Mesenchymal stem cell (in vitro differentiated cells and primary cell): ENCODE measurements around the gene RALGAPA2.

ENCODE experiments used
- DNase-seq: peaks from one replicate; pipeline ENCODE4 v3.0.0-alpha.2; 2013
- H2AFZ ChIP-seq: one replicate; pipeline ENCODE4 v1.6.1; 2013; ENCODE audit warnings: low read depth, mild to moderate bottlenecking, control low read depth, inconsistent platforms, low read length, moderate library complexity
- H2AK5ac ChIP-seq: 2 replicates; pipeline ENCODE4 v1.6.1; 2013; ENCODE audit warnings: low read length, moderate library complexity, mild to moderate bottlenecking, inconsistent platforms; ENCODE audit not compliant: severe bottlenecking
- H2BK120ac ChIP-seq: one replicate; pipeline ENCODE4 v1.6.1; 2013; ENCODE audit warnings: low read depth, mild to moderate bottlenecking, inconsistent platforms, low read length, moderate library complexity
- H2BK12ac ChIP-seq, 2 experiments: one replicate each; pipeline ENCODE4 v1.6.1; 2013; ENCODE audit warnings: inconsistent platforms in 2 of 2, low read length in 2 of 2, mild to moderate bottlenecking in 2 of 2, moderate library complexity in 2 of 2, control low read depth in 1 of 2
- H2BK15ac ChIP-seq: one replicate; pipeline ENCODE4 v1.6.1; 2013; ENCODE audit warnings: mild to moderate bottlenecking, low read depth, inconsistent platforms; ENCODE audit not compliant: poor library complexity, severe bottlenecking
- H2BK5ac ChIP-seq: 2 replicates; pipeline ENCODE4 v1.6.1; 2013; ENCODE audit warnings: low read depth, mild to moderate bottlenecking, low read length, control low read depth, inconsistent platforms; ENCODE audit not compliant: poor library complexity, severe bottlenecking
- H3K14ac ChIP-seq, 2 experiments: one replicate each; pipeline ENCODE4 v1.6.1; 2013; ENCODE audit warnings: inconsistent platforms in 2 of 2, low read length in 2 of 2, control low read depth in 1 of 2, mild to moderate bottlenecking in 1 of 2, moderate library complexity in 1 of 2
- H3K18ac ChIP-seq, 2 experiments: one replicate each; pipeline ENCODE4 v1.6.1; 2013; ENCODE audit warnings: inconsistent platforms in 2 of 2, low read length in 2 of 2, control low read depth in 1 of 2, low read depth in 1 of 2, mild to moderate bottlenecking in 1 of 2
- H3K23ac ChIP-seq, 2 experiments: one replicate each; pipeline ENCODE4 v1.6.1; 2013; ENCODE audit warnings: inconsistent platforms in 2 of 2, low read length in 2 of 2, mild to moderate bottlenecking in 2 of 2, moderate library complexity in 2 of 2, control low read depth in 1 of 2
- H3K27ac ChIP-seq: 2 replicates; pipeline ENCODE4 v1.5.1; 2013; ENCODE audit warnings: mild to moderate bottlenecking, moderate library complexity, low read length, control low read depth, inconsistent platforms; ENCODE audit not compliant: poor library complexity, severe bottlenecking
- H3K27me3 ChIP-seq, 2 experiments: 2 replicates each; pipeline versions ENCODE4 v1.6.1 to v1.7.0; 2013; ENCODE audit warnings: low read length in 2 of 2, mild to moderate bottlenecking in 2 of 2, moderate library complexity in 2 of 2, control low read depth in 1 of 2, inconsistent platforms in 1 of 2; ENCODE audit not compliant: control insufficient read depth in 1 of 2, insufficient read depth in 1 of 2
- H3K36me3 ChIP-seq, 2 experiments: 2 replicates each; pipeline versions ENCODE4 v1.6.1 to v1.7.0; 2013; ENCODE audit warnings: low read length in 2 of 2, control low read depth in 1 of 2, inconsistent platforms in 1 of 2, low read depth in 1 of 2, mild to moderate bottlenecking in 1 of 2; ENCODE audit not compliant: insufficient read depth in 2 of 2, control insufficient read depth in 1 of 2
- H3K4ac ChIP-seq, 2 experiments: one replicate each; pipeline ENCODE4 v1.6.1; 2013; ENCODE audit warnings: inconsistent platforms in 2 of 2, low read length in 2 of 2, mild to moderate bottlenecking in 2 of 2, moderate library complexity in 2 of 2, control low read depth in 1 of 2, low read depth in 1 of 2
- H3K4me1 ChIP-seq: 2 replicates; pipeline ENCODE4 v1.6.1; 2013; ENCODE audit warnings: low read depth, low read length, control low read depth; ENCODE audit not compliant: control insufficient read depth, insufficient read depth
- H3K4me2 ChIP-seq: 2 replicates; pipeline ENCODE4 v1.6.1; 2013; ENCODE audit warnings: low read length, mild to moderate bottlenecking, inconsistent platforms; ENCODE audit not compliant: poor library complexity, severe bottlenecking
- H3K4me3 ChIP-seq, 2 experiments: 2 replicates each; pipeline versions ENCODE4 v1.5.1 to v1.7.0; 2013; ENCODE audit warnings: low read length in 2 of 2, mild to moderate bottlenecking in 2 of 2, control low read depth in 1 of 2, low read depth in 1 of 2; ENCODE audit not compliant: insufficient read depth in 1 of 2
- H3K79me1 ChIP-seq: replicated peaks from 2 replicates; pipeline ENCODE4 v1.6.1; 2013; ENCODE audit warnings: mild to moderate bottlenecking, control low read depth, low read length, inconsistent platforms; ENCODE audit not compliant: poor library complexity, severe bottlenecking
- H3K9ac ChIP-seq: 2 replicates; pipeline ENCODE4 v1.7.0; 2013; ENCODE audit warnings: mild to moderate bottlenecking, low read length, moderate library complexity
- H3K9me3 ChIP-seq: 2 replicates; pipeline ENCODE4 v1.7.0; 2013; ENCODE audit warnings: mild to moderate bottlenecking, low read length; ENCODE audit not compliant: control insufficient read depth
- H4K8ac ChIP-seq: one replicate; pipeline ENCODE4 v1.6.1; 2013; ENCODE audit warnings: inconsistent platforms, mild to moderate bottlenecking, low read length, moderate library complexity
- H4K91ac ChIP-seq: one replicate; pipeline ENCODE4 v1.6.1; 2013; ENCODE audit warnings: mild to moderate bottlenecking, low read length, inconsistent platforms
- WGBS: methylation state at CpG from one replicate; pipeline ENCODE4 v1.1.7; 2013; ENCODE audit warnings: mixed read lengths; 5-methylcytosine and 5-hydroxymethylcytosine counted together

Gene RALGAPA2

GRCh38 chr20:20706285-20706684 is 6.2 kb downstream of the RALGAPA2 start:
- Histone ChIP-seq H3K4me2 (no peak overlapping the region), H3K36me3 (no peaks in the 10 kb centered on the region), H3K27me3 (no peaks in the 10 kb centered on the region), H3K9me3 (no peaks in the 10 kb centered on the region), H2BK5ac (no peak overlapping the region), H3K14ac (no peak overlapping the region), H3K79me1 (peaks cover 16% of the 10 kb centered on the region), H4K8ac (no peak overlapping the region), H3K9ac (no peak overlapping the region), H3K4ac (no peak overlapping the region), H2AK5ac (no peak overlapping the region), H3K23ac (no peak overlapping the region), H4K91ac (no peak overlapping the region), H3K27ac (no peak overlapping the region), H3K18ac (no peak overlapping the region), H2AFZ (no peak overlapping the region), H2BK12ac (no peak overlapping the region), H2BK120ac (no peak overlapping the region), H3K4me3 (no peak overlapping the region), H2BK15ac (no peak overlapping the region), H3K4me1 (peaks cover under 1% of the 10 kb centered on the region)
- WGBS = 87% methylated on average over 5 of the region's 6 CpGs
- DNase-seq = no peak

DNA sequence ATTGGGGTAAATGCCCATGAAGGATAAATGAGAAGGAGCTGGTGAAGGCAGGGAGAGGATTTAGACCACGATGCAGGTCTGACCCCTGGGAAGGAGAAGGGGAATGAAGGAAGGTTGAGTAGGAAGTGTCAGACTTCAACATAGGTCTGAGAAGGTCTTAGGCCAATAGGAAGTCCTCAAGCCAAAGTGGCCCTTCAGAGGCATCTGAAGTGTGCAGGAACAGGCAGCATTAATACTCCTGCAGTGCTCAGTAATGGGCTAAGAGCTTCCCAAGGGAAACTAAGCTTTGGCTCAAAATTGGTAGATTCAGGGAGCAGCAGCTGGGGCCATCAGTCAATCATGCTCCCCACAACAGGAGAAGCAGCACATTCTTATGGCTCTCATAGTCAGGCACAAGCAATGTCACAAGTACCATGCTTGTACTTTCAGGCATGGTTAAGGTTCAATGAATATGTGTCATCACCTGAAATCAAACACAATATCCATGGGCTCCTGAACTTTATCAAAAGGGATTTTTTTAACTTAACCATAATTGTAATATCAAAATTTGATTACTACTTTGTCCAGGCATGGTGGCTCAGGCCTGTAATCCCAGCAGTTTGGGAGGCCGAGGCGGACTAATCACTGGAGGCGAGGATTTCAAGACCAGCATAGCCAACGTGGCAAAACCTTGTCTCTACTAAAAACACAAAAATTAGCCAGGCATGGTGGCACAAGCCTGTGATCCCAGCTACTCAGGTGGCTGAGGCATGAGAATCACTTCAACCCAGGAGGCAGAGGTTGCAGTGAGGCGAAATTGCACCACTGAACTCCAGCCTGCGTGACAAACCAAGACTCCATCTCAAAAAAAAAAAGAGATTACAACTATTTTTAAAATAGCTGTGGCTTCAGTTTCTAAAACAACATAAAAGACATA is 9.9 kb downstream of the RALGAPA2 start:
- H3K4me2 ChIP-seq = no peak overlapping the region
- no peak overlapping the region for H3K4ac ChIP-seq
- no peak overlapping the region for H3K27ac ChIP-seq
- no peak overlapping the region for H4K91ac ChIP-seq
- H3K4me1 ChIP-seq = no peaks in the 10 kb centered on the region
- H3K14ac ChIP-seq = no peak overlapping the region
- H3K79me1 ChIP-seq = peaks cover 12% of the 10 kb centered on the region
- no peak overlapping the region for H2BK120ac ChIP-seq
- H2AK5ac ChIP-seq = no peak overlapping the region
- H2AFZ ChIP-seq = no peak overlapping the region
- H4K8ac ChIP-seq = no peak overlapping the region
- no peak overlapping the region for H3K9ac ChIP-seq
- no peaks in the 10 kb centered on the region for H3K9me3 ChIP-seq
- no peak overlapping the region for H2BK5ac ChIP-seq
- 85% methylated on average over 6 of the region's 7 CpGs for WGBS
- H3K4me3 ChIP-seq = no peak overlapping the region
- DNase-seq = no peak
- H2BK12ac ChIP-seq = no peak overlapping the region
- H3K18ac ChIP-seq = no peak overlapping the region
- H3K27me3 ChIP-seq = no peaks in the 10 kb centered on the region
- H3K36me3 ChIP-seq = no peaks in the 10 kb centered on the region
- no peak overlapping the region for H3K23ac ChIP-seq
- H2BK15ac ChIP-seq = no peak overlapping the region

- H2BK5ac ChIP-seq = no peak overlapping the region
- H2BK12ac ChIP-seq = no peak overlapping the region
- no peak overlapping the region for H3K4me3 ChIP-seq
- H3K36me3 ChIP-seq = no peaks in the 10 kb centered on the region
- H2BK120ac ChIP-seq = no peak overlapping the region
- no peak for DNase-seq
- no peaks in the 10 kb centered on the region for H3K4me1 ChIP-seq
- no peak overlapping the region for H4K8ac ChIP-seq
- no peak overlapping the region for H3K4ac ChIP-seq
- 75% methylated on average over 2 of the region's 4 CpGs for WGBS
- H3K27me3 ChIP-seq = no peaks in the 10 kb centered on the region
- H3K14ac ChIP-seq = no peak overlapping the region
- H3K9me3 ChIP-seq = no peaks in the 10 kb centered on the region
- H3K23ac ChIP-seq = no peak overlapping the region
- no peak overlapping the region for H2AFZ ChIP-seq
- H4K91ac ChIP-seq = no peak overlapping the region
- H3K18ac ChIP-seq = no peak overlapping the region
- no peak overlapping the region for H3K4me2 ChIP-seq
- peaks cover 12% of the 10 kb centered on the region for H3K79me1 ChIP-seq
- H3K9ac ChIP-seq = no peak overlapping the region
- H2BK15ac ChIP-seq = no peak overlapping the region
- H3K27ac ChIP-seq = no peak overlapping the region
- H2AK5ac ChIP-seq = no peak overlapping the region
Measured at GRCh38 chr20:20699917-20700316, 12.5 kb downstream of the RALGAPA2 start.

- Histone ChIP-seq H2BK15ac (no peak overlapping the region), H3K4me2 (no peak overlapping the region), H2AFZ (no peak overlapping the region), H2BK120ac (no peak overlapping the region), H3K36me3 (no peaks in the 10 kb centered on the region), H3K4ac (no peak overlapping the region), H2BK5ac (no peak overlapping the region), H2AK5ac (no peak overlapping the region), H3K4me1 (no peaks in the 10 kb centered on the region), H3K4me3 (no peak overlapping the region), H4K8ac (no peak overlapping the region), H3K9me3 (no peaks in the 10 kb centered on the region), H3K27ac (no peak overlapping the region), H3K18ac (no peak overlapping the region), H2BK12ac (no peak overlapping the region), H4K91ac (no peak overlapping the region), H3K9ac (no peak overlapping the region), H3K79me1 (peaks cover 14% of the 10 kb centered on the region), H3K14ac (no peak overlapping the region), H3K23ac (no peak overlapping the region), H3K27me3 (no peaks in the 10 kb centered on the region)
- DNase-seq = no peak
- WGBS = 92% methylated on average over 3 of the region's 3 CpGs
Measured at GRCh38 chr20:20699144-20699543, 13.3 kb downstream of the RALGAPA2 start.
